Caki2 (cell line): Measurements from ENCODE around the gene CTSS. TPM values are rescaled to one million over a fixed set of nuclear protein-coding genes. Genes with fewer than 3 reads are reported as not detected.
"Not testable (repeated sequence)": the region's sequence is repeated elsewhere in the genome, so short reads cannot be mapped to it uniquely, and the experiment has no call there.

ENCODE experiments used
- DNase-seq: peaks from one replicate; pipeline ENCODE4 v3.0.0-alpha.2; 2015; ENCODE audit warnings: low read depth
- in situ Hi-C: cut with HindIII; loops from 2 replicates; pipeline ENCODE4 v1.10.0; 2016; ENCODE audit warnings: low sequenced_read_pairs, low pct_unique_long_range_greater_than_20kb, mixed read lengths
- total RNA-seq: library from RNA; depleted of rRNA; stranded (reverse); fragments of >200 nt; shearing (Covaris generic); gene quantifications from 2 replicates; pipeline ENCODE4 v1.2.3, GENCODE V29; 2014; ENCODE audit warnings: low replicate concordance; rRNA removed

Gene CTSS
- 2.9 and 9.1 TPM in 2 replicates for total RNA-seq

- peak; percentile 16 for DNase-seq
- in situ Hi-C loops = no loop called here
These were observed at the start of gene CTSS for GRCh38 chr1:150765296-150765976. CTSS (minus strand) TSS chr1:150765778; CDS start chr1:150764763, 1,015 bp downstream.

- peak; percentile 48 for DNase-seq
These were observed 47.6 kb upstream of the CTSS start for GRCh38 chr1:150813028-150813707.

GRCh38 chr1:150810958-150811659, 45.5 kb upstream of the CTSS start:
- no peak for DNase-seq
- in situ Hi-C loops = no loop called here

More at GRCh38 chr1:150813028-150813707, 47.6 kb upstream of the CTSS start:
- in situ Hi-C loops = no loop called here

- DNase-seq = no peak
- in situ Hi-C loops = no loop called here
These were observed 44.1 kb upstream of the CTSS start for GRCh38 chr1:150809651-150810050.

- in situ Hi-C loops = no loop called here
- no peak for DNase-seq
These were observed 43.3 kb upstream of the CTSS start for GRCh38 chr1:150808846-150809245.

GRCh38 chr1:150808121-150808520, 42.5 kb upstream of the CTSS start, which contains the start of gene CTSK:
CTSK (minus strand) TSS chr1:150808260; CDS start chr1:150806805, 1,455 bp downstream.
- in situ Hi-C loops = no loop called here
- no peak for DNase-seq

- in situ Hi-C loops = no loop called here
- no peak for DNase-seq
These were observed 41.9 kb upstream of the CTSS start for GRCh38 chr1:150807249-150808023.

- in situ Hi-C loops = no loop called here
- DNase-seq = no peak
These were observed 40.3 kb upstream of the CTSS start for GRCh38 chr1:150805899-150806298.

- in situ Hi-C loops = no loop called here
- no peak for DNase-seq
These were observed 39.1 kb upstream of the CTSS start for GRCh38 chr1:150804671-150805070.

GRCh38 chr1:150799089-150799488, 33.5 kb upstream of the CTSS start:
- in situ Hi-C loops = no loop called here

GRCh38 chr1:150798525-150798924, 32.9 kb upstream of the CTSS start:
- DNase-seq = no peak
- in situ Hi-C loops = no loop called here

More at GRCh38 chr1:150799089-150799488, 33.5 kb upstream of the CTSS start:
- no peak for DNase-seq

GRCh38 chr1:150796374-150796773, 30.8 kb upstream of the CTSS start:
- DNase-seq = no peak
- in situ Hi-C loops = no loop called here

- in situ Hi-C loops, DNase-seq: not testable (repeated sequence)
These were observed 28.2 kb upstream of the CTSS start for GRCh38 chr1:150793778-150794177.

GRCh38 chr1:150793221-150793620, 27.6 kb upstream of the CTSS start:
- in situ Hi-C loops = no loop called here
- no peak for DNase-seq

- in situ Hi-C loops = no loop called here
- DNase-seq = no peak
These were observed 26.0 kb upstream of the CTSS start for GRCh38 chr1:150791585-150791984.

GRCh38 chr1:150789396-150789795, 23.8 kb upstream of the CTSS start:
- in situ Hi-C loops = no loop called here

GRCh38 chr1:150788946-150789345, 23.4 kb upstream of the CTSS start:
- no peak for DNase-seq
- in situ Hi-C loops = no loop called here

More at GRCh38 chr1:150789396-150789795, 23.8 kb upstream of the CTSS start:
- DNase-seq = no peak

- in situ Hi-C loops = no loop called here
These were observed 21.9 kb upstream of the CTSS start for GRCh38 chr1:150787455-150787854.

More at GRCh38 chr1:150787455-150787854, 21.9 kb upstream of the CTSS start:
- no peak for DNase-seq
